NCI-H82 treated with DMSO at 0.1 percent for 48 hours (cell line): Measurements from ENCODE around the gene ZNF831.

Source experiments
- DNase-seq: peaks from one replicate; lab custom pipeline; 2025; ENCODE audit not compliant: unreplicated experiment; lab: John Stamatoyannopoulos, UW

Gene ZNF831

GRCh38 chr20:59247731-59248684 lies 84.4 kb downstream of the ZNF831 start:
- DNase-seq: peak; percentile 85

GRCh38 chr20:59250293-59250692 lies 86.7 kb downstream of the ZNF831 start:
- no peak for DNase-seq

GRCh38 chr20:59253325-59253724 lies 89.7 kb downstream of the ZNF831 start:
- no peak for DNase-seq

- peak; percentile 29 for DNase-seq
Observed at GRCh38 chr20:59253779-59254319, 90.2 kb downstream of the ZNF831 start.

GRCh38 chr20:59255256-59255655 lies 91.6 kb downstream of the ZNF831 start:
- DNase-seq: no peak

GRCh38 chr20:59258221-59258621 lies 94.6 kb downstream of the ZNF831 start:
- no peak for DNase-seq

- no peak for DNase-seq
Observed at GRCh38 chr20:59259946-59260345, 96.3 kb downstream of the ZNF831 start.

- DNase-seq: no peak
Observed at GRCh38 chr20:59265298-59265697, 101.7 kb downstream of the ZNF831 start.

- DNase-seq: no peak
Observed at GRCh38 chr20:59268870-59269269, 105.2 kb downstream of the ZNF831 start.

- no peak for DNase-seq
Observed at GRCh38 chr20:59269411-59270025, 105.9 kb downstream of the ZNF831 start.

- no peak for DNase-seq
Observed at GRCh38 chr20:59270380-59270779, 106.8 kb downstream of the ZNF831 start.

GRCh38 chr20:59273739-59274357 lies 110.2 kb downstream of the ZNF831 start:
- no peak for DNase-seq

- no peak for DNase-seq
Observed at GRCh38 chr20:59276938-59277337, 113.3 kb downstream of the ZNF831 start.

GRCh38 chr20:59284470-59284869 lies 120.8 kb downstream of the ZNF831 start:
- no peak for DNase-seq

GRCh38 chr20:59289994-59290393 lies 126.4 kb downstream of the ZNF831 start:
- no peak for DNase-seq

GRCh38 chr20:59291740-59292383 lies 128.2 kb downstream of the ZNF831 start:
- DNase-seq: no peak

- no peak for DNase-seq
Observed at GRCh38 chr20:59295531-59295930, 131.9 kb downstream of the ZNF831 start.

- DNase-seq: no peak
Observed at GRCh38 chr20:59297686-59298085, 134.1 kb downstream of the ZNF831 start.

GRCh38 chr20:59299945-59300332 lies 136.3 kb downstream of the ZNF831 start:
- DNase-seq: no peak

- DNase-seq: no peak
Observed at GRCh38 chr20:59300333-59301081, 136.9 kb downstream of the ZNF831 start, which contains the start of gene EDN3. Gene EDN3 (plus strand): TSS chr20:59300611. CDS start chr20:59300813, 202 bp downstream.
